ENCODE results near the gene ZNF205. TPM values are rescaled to one million over a fixed set of nuclear protein-coding genes. Genes with fewer than 3 reads are reported as not detected.

The ZNF205 gene
- total RNA-seq, 1 experiment from 2014 or later = 18.3 TPM

GRCh38 chr16:3084969-3085670, 27.3 kb upstream of the ZNF205 start:
- in situ Hi-C loops (cut with HindIII; ENCODE audit: low pct_unique_long_range_greater_than_20kb, low sequenced_read_pairs) = no loop called here
- no peak for DNase-seq (ENCODE audit: low read depth, low spot score)
- TF ChIP-seq TCF7L2 (IDR thresholded peaks at IDR 0.05; ENCODE audit: low read depth, low read length) (no peak), CTCF (IDR thresholded peaks at IDR 0.05) (no peak)
- no peak overlapping the region for H3K4me3 ChIP-seq (ENCODE audit: low read depth in 2 of 2, low read length in 2 of 2)
- no peaks in the 10 kb centered on the region for H3K9me3 ChIP-seq (ENCODE audit: control insufficient read depth, insufficient read depth, low read depth, low read length)
- no peak overlapping the region for H3K27ac ChIP-seq (ENCODE audit: low read length)
- ChIA-PET POLR2A (no interaction called here), CTCF (no interaction called here)
- intact Hi-C loops (cut with micrococcal nuclease; ENCODE audit: unreplicated experiment) = no loop called here
- no peaks in the 10 kb centered on the region for H3K27me3 ChIP-seq (ENCODE audit: control insufficient read depth, insufficient read depth, low read length)
- no peaks in the 10 kb centered on the region for H3K4me1 ChIP-seq (ENCODE audit: control insufficient read depth, insufficient read depth, low read length)
- ATAC-seq = no peak
- no peaks in the 10 kb centered on the region for H3K36me3 ChIP-seq (ENCODE audit: control insufficient read depth, insufficient read depth, low read length)
- BruUV-seq (replicated peaks) = no TSS peak

GRCh38 chr16:3085868-3086595, 26.4 kb upstream of the ZNF205 start:
- no peaks in the 10 kb centered on the region for H3K36me3 ChIP-seq (ENCODE audit: control insufficient read depth, insufficient read depth, low read length)
- POLR2A ChIA-PET = no interaction called here
- TF ChIP-seq SIN3A (IDR thresholded peaks at IDR 0.05; ENCODE audit: borderline replicate concordance, insufficient read depth, low read depth, low read length) (no peak), REST (IDR thresholded peaks at IDR 0.05; ENCODE audit: insufficient read depth in 1 of 2, low read depth in 2 of 2, low read length in 1 of 2) (no peak), POLR2AphosphoS5 (IDR thresholded peaks at IDR 0.05; ENCODE audit: low read depth, low read length) (no peak), CTCF (IDR thresholded peaks at IDR 0.05) (no peak), TCF7L2 (IDR thresholded peaks at IDR 0.05; ENCODE audit: low read depth, low read length) (no peak)
- DNase-seq (ENCODE audit: low read depth, low spot score) = no peak
- no peaks in the 10 kb centered on the region for H3K27me3 ChIP-seq (ENCODE audit: control insufficient read depth, insufficient read depth, low read length)
- ATAC-seq = no peak
- H3K4me1 ChIP-seq (ENCODE audit: control insufficient read depth, insufficient read depth, low read length) = no peaks in the 10 kb centered on the region
- no peaks in the 10 kb centered on the region for H3K9me3 ChIP-seq (ENCODE audit: control insufficient read depth, insufficient read depth, low read depth, low read length)
- intact Hi-C loops (cut with micrococcal nuclease; ENCODE audit: unreplicated experiment) = no loop called here
- in situ Hi-C loops (cut with HindIII; ENCODE audit: low pct_unique_long_range_greater_than_20kb, low sequenced_read_pairs) = no loop called here
- CTCF ChIA-PET = no interaction called here
- no TSS peak for BruUV-seq (replicated peaks)
- no peak overlapping the region for H3K4me3 ChIP-seq (ENCODE audit: low read depth in 2 of 2, low read length in 2 of 2)
- H3K27ac ChIP-seq (ENCODE audit: low read length) = no peak overlapping the region
